D721Med (cell line): ENCODE measurements around the gene STIM2.

ENCODE experiments used
- DNase-seq: peaks from one replicate; pipeline ENCODE4 v3.0.0; 2011; ENCODE audit warnings: low spot score; ENCODE audit not compliant: insufficient read length
- FAIRE-seq: peaks from 2 replicates; lab custom pipeline; 2011; peaks lifted over from hg19 to GRCh38; lab: Jason Lieb, UNC
- CTCF ChIP-seq: IDR thresholded peaks from 2 replicates; pipeline ENCODE4 v1.5.1; 2012; ENCODE audit warnings: mild to moderate bottlenecking, control low read depth; ENCODE audit not compliant: insufficient read depth; ENCODE audit errors: missing control alignments

The STIM2 gene

GRCh38 chr4:26854701-26855100 lies 5.9 kb upstream of the STIM2 start:
- FAIRE-seq (no peak), DNase-seq (no peak)
- TF ChIP-seq CTCF: no peak

GRCh38 chr4:26856906-26857277 lies 3.7 kb upstream of the STIM2 start:
- DNase-seq: no peak
- no peak for TF ChIP-seq CTCF
- no peak for FAIRE-seq

- peak; percentile 21 for TF ChIP-seq CTCF
- FAIRE-seq (no peak), DNase-seq (peak; percentile 47)
These were observed 3.2 kb upstream of the STIM2 start for GRCh38 chr4:26857278-26858034.

GRCh38 chr4:26858035-26858918 lies 2.4 kb upstream of the STIM2 start:
- no peak for DNase-seq
- no peak for FAIRE-seq
- TF ChIP-seq CTCF: no peak

GRCh38 chr4:26858947-26859401 lies 1.7 kb upstream of the STIM2 start:
- no peak for FAIRE-seq
- DNase-seq: no peak
- TF ChIP-seq CTCF: no peak

- DNase-seq (no peak), FAIRE-seq (no peak)
- no peak for TF ChIP-seq CTCF
These were observed 882 bp upstream of the STIM2 start for GRCh38 chr4:26859762-26860156.
